Endothelial cell of umbilical vein (primary cell): ENCODE measurements around the gene RSBN1. TPM values are rescaled to one million over a fixed set of nuclear protein-coding genes. Genes with fewer than 3 reads are reported as not detected.

Experiments
- BruUV-seq: library from RNA; stranded (reverse); fragments of 400-500 nt; replicated peaks from 2 replicates; lab custom pipeline; 2021; lab: Mats Ljungman, UMichigan
- CTCF ChIA-PET: fragments of 300-600, 350-600 bp; sonication (Branson Sonifier 250); formaldehyde crosslinking; loops from one replicate; lab custom pipeline; 2021; ENCODE audit warnings: antibody characterized with exemption, inconsistent platforms; lab: Charles Lee
- POLR2A ChIA-PET: fragments of 300-600, 350-600 bp; sonication (Branson Sonifier 250); formaldehyde crosslinking; loops from one replicate; lab custom pipeline; 2021; ENCODE audit warnings: antibody characterized with exemption, inconsistent platforms; lab: Charles Lee
- DNase-seq: peaks from one replicate; pipeline ENCODE4 v3.0.0-alpha.2; 2011; ENCODE audit warnings: low read depth, low spot score
- FAIRE-seq: peaks from 2 replicates; lab custom pipeline; 2011; peaks lifted over from hg19 to GRCh38; lab: Jason Lieb, UNC
- H2AFZ ChIP-seq: 2 replicates; pipeline ENCODE4 v1.6.0; 2012; ENCODE audit warnings: low read depth, low read length, control low read depth, inconsistent platforms
- H3K27ac ChIP-seq: 2 replicates; pipeline ENCODE4 v1.5.1; 2011; ENCODE audit warnings: low read depth, mild to moderate bottlenecking, control low read depth, low read length, moderate library complexity; ENCODE audit not compliant: insufficient read depth
- H3K27me3 ChIP-seq, 2 experiments: 2 replicates each; pipeline versions ENCODE4 v1.6.0 to v1.6.1; 2011; ENCODE audit warnings: low read length in 2 of 2, mixed read lengths in 1 of 2; ENCODE audit not compliant: control insufficient read depth in 2 of 2, insufficient read depth in 2 of 2
- H3K36me3 ChIP-seq, 2 experiments: 2 replicates in 1 of 2; 3 replicates in 1 of 2; pipeline ENCODE4 v1.5.1; 2011; ENCODE audit warnings: low read length in 2 of 2, mild to moderate bottlenecking in 1 of 2, moderate library complexity in 1 of 2; ENCODE audit not compliant: control insufficient read depth in 2 of 2, insufficient read depth in 2 of 2; ENCODE audit errors: extremely low read depth in 1 of 2
- H3K4me1 ChIP-seq: 3 replicates; pipeline ENCODE4 v1.5.1; 2011; ENCODE audit warnings: mild to moderate bottlenecking, low read length; ENCODE audit not compliant: control insufficient read depth, insufficient read depth; ENCODE audit errors: extremely low read depth
- H3K4me2 ChIP-seq: 2 replicates; pipeline ENCODE4 v1.6.1; 2011; ENCODE audit warnings: low read length, control low read depth, mixed read lengths; ENCODE audit not compliant: insufficient read depth
- H3K4me3 ChIP-seq, 3 experiments: fragments of 200-600 bp in 1 of 3; sonication (generic), shearing (Covaris generic) in 1 of 3; replicated peaks in 1 of 3; 2 replicates each; pipeline ENCODE4 v1.5.1; 2011 to 2016; ENCODE audit warnings: control low read depth in 3 of 3, low read length in 3 of 3, mild to moderate bottlenecking in 2 of 3, inconsistent platforms in 1 of 3, low read depth in 1 of 3, moderate library complexity in 1 of 3; ENCODE audit not compliant: insufficient read depth in 1 of 3
- H3K79me2 ChIP-seq: 2 replicates; pipeline ENCODE4 v1.6.0; 2012; ENCODE audit warnings: low read length, inconsistent platforms; ENCODE audit not compliant: control insufficient read depth, insufficient read depth
- H3K9ac ChIP-seq: replicated peaks from 2 replicates; pipeline ENCODE3; 2011; ENCODE audit warnings: low read length, control low read depth; ENCODE audit not compliant: insufficient read depth; ENCODE audit errors: extremely low read depth
- H3K9me1 ChIP-seq: replicated peaks from 3 replicates; pipeline ENCODE4 v1.6.0; 2011; ENCODE audit warnings: mild to moderate bottlenecking, low read length; ENCODE audit not compliant: control insufficient read depth, insufficient read depth; ENCODE audit errors: extremely low read depth
- H3K9me3 ChIP-seq: replicated peaks from 2 replicates; pipeline ENCODE4 v1.5.1; 2012; ENCODE audit warnings: low read length, inconsistent platforms; ENCODE audit not compliant: control insufficient read depth, insufficient read depth
- H4K20me1 ChIP-seq: replicated peaks from 2 replicates; pipeline ENCODE3; 2011; ENCODE audit warnings: mild to moderate bottlenecking, low read length; ENCODE audit not compliant: control insufficient read depth, insufficient read depth; ENCODE audit errors: extremely low read depth
- EZH2 ChIP-seq: IDR thresholded peaks from 2 replicates; pipeline ENCODE4 v1.6.1; 2012; ENCODE audit warnings: borderline replicate concordance, low read depth, mild to moderate bottlenecking, moderate library complexity, low read length, inconsistent platforms; ENCODE audit not compliant: severe bottlenecking
- FOS ChIP-seq: IDR thresholded peaks from 2 replicates; pipeline ENCODE4 v1.6.1; 2011; ENCODE audit warnings: mild to moderate bottlenecking, low read length, moderate library complexity, borderline replicate concordance; ENCODE audit not compliant: insufficient read depth
- GATA2 ChIP-seq: IDR thresholded peaks from 2 replicates; pipeline ENCODE4 v1.7.0; 2011; ENCODE audit warnings: low read depth, mild to moderate bottlenecking, moderate library complexity, mixed read lengths, low read length; ENCODE audit not compliant: insufficient read length, insufficient read depth
- JUN ChIP-seq: IDR thresholded peaks from 2 replicates; pipeline ENCODE4 v1.6.1; 2011; ENCODE audit warnings: borderline replicate concordance, low read depth; ENCODE audit not compliant: insufficient read length, insufficient read depth
- MAX ChIP-seq: IDR thresholded peaks from 2 replicates; pipeline ENCODE4 v1.6.1; 2011; ENCODE audit not compliant: insufficient read depth, insufficient read length
- MYC ChIP-seq: IDR thresholded peaks from one replicate; pipeline ENCODE4 v1.6.1; 2011; ENCODE audit warnings: mild to moderate bottlenecking, low read depth, low read length
- POLR2A ChIP-seq: IDR thresholded peaks from 2 replicates; pipeline ENCODE4 v1.6.1; 2012; ENCODE audit warnings: low read depth, mild to moderate bottlenecking, control low read depth, low read length
- POLR2AphosphoS5 ChIP-seq: IDR thresholded peaks from 2 replicates; pipeline ENCODE4 v1.6.1; 2012; ENCODE audit warnings: low read depth, mild to moderate bottlenecking, control low read depth, low read length, moderate library complexity; ENCODE audit not compliant: insufficient read depth
- dilution Hi-C: fragments of 300-500 bp; cut with MboI; formaldehyde crosslinking; loops from one replicate; pipeline ENCODE4 v1.15.0; 2019; ENCODE audit warnings: low sequenced_read_pairs; ENCODE audit not compliant: extremely low pct_ligation_motif_present
- intact Hi-C: fragments of 100-400 bp; cut with micrococcal nuclease; formaldehyde crosslinking; loops from one replicate; pipeline ENCODE4 v1.10.0; 2022
- polyA plus RNA-seq, 4 experiments: library from polyadenylated mRNA; depleted of rRNA in 3 of 4; stranded (reverse) in 3 of 4; unstranded in 1 of 4; fragments of >200 nt; gene quantifications; 2 replicates each; pipeline versions ENCODE4 v1.2.1 to v1.2.3, GENCODE V29; 2011 to 2012; ENCODE audit warnings: missing spikeins in 1 of 4
- total RNA-seq: library from RNA; stranded (reverse); gene quantifications from 2 replicates; pipeline ENCODE4 v1.2.3, GENCODE V29; 2021
- TF ChIP-seq, protein P1 (sequence below), 2 donors: IDR thresholded peaks; 1 replicate in 1 of 2; 2 replicates in 1 of 2; pipeline ENCODE4 v1.5.1; 2011; ENCODE audit warnings: low read length in 2 of 2, mild to moderate bottlenecking in 2 of 2, moderate library complexity in 2 of 2, control low read depth in 1 of 2, inconsistent platforms in 1 of 2, low read depth in 1 of 2; ENCODE audit not compliant: insufficient read depth in 1 of 2; ENCODE audit errors: extremely low read depth in 1 of 2

The RSBN1 gene
- total and polyA plus RNA-seq, 2 donors (not counting 3 experiments of a cell fraction or from before 2014, with no cell fraction given): 4.0 to 13.4 TPM

GRCh38 chr1:113793878-113794834 lies 18.1 kb downstream of the RSBN1 start:
- H3K9me1 ChIP-seq: no peaks in the 10 kb centered on the region
- H3K79me2 ChIP-seq: peaks cover 32% of the 10 kb centered on the region
- FAIRE-seq: no peak
- no TSS peak for BruUV-seq
- H3K4me1 ChIP-seq: peaks cover 5% of the 10 kb centered on the region
- H3K36me3 ChIP-seq: peaks cover 2% of the 10 kb centered on the region in 2 experiments
- H2AFZ ChIP-seq: no peak overlapping the region
- TF ChIP-seq GATA2: no peak
- no peak for TF ChIP-seq MAX
- TF ChIP-seq MYC: no peak
- TF ChIP-seq, protein P1, sequence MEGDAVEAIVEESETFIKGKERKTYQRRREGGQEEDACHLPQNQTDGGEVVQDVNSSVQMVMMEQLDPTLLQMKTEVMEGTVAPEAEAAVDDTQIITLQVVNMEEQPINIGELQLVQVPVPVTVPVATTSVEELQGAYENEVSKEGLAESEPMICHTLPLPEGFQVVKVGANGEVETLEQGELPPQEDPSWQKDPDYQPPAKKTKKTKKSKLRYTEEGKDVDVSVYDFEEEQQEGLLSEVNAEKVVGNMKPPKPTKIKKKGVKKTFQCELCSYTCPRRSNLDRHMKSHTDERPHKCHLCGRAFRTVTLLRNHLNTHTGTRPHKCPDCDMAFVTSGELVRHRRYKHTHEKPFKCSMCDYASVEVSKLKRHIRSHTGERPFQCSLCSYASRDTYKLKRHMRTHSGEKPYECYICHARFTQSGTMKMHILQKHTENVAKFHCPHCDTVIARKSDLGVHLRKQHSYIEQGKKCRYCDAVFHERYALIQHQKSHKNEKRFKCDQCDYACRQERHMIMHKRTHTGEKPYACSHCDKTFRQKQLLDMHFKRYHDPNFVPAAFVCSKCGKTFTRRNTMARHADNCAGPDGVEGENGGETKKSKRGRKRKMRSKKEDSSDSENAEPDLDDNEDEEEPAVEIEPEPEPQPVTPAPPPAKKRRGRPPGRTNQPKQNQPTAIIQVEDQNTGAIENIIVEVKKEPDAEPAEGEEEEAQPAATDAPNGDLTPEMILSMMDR (IDR thresholded peaks at IDR 0.05; ENCODE audit: extremely low read depth in 1 of 2, insufficient read depth in 1 of 2, low read depth in 1 of 2, low read length in 2 of 2): no peak
- no peak for TF ChIP-seq POLR2A
- no peak for TF ChIP-seq EZH2
- no peak for TF ChIP-seq POLR2AphosphoS5
- no peak for TF ChIP-seq FOS
- no peak for TF ChIP-seq JUN
- intact Hi-C loops: no loop called here
- CTCF ChIA-PET: no interaction called here
- H3K9ac ChIP-seq: no peak overlapping the region
- H3K9me3 ChIP-seq: no peaks in the 10 kb centered on the region
- DNase-seq: no peak
- H3K4me3 ChIP-seq: no peak overlapping the region
- POLR2A ChIA-PET: no interaction called here
- no peak overlapping the region for H3K4me2 ChIP-seq
- H4K20me1 ChIP-seq: no peaks in the 10 kb centered on the region
- no peak overlapping the region for H3K27ac ChIP-seq
- dilution Hi-C loops: no loop called here
- H3K27me3 ChIP-seq: no peaks in the 10 kb centered on the region
